Superior temporal gyrus (tissue), 1 donor: Measurements from ENCODE around the gene LRPAP1.
"Not testable (repeated sequence)": the region's sequence is repeated elsewhere in the genome, so short reads cannot be mapped to it uniquely, and the experiment has no call there.

Source experiments
- DNase-seq: peaks from one replicate; pipeline ENCODE4 v3.0.0-alpha.2; 2016; ENCODE audit errors: extremely low spot score

LRPAP1 gene

GRCh38 chr4:3531879-3532750 lies at the start of gene LRPAP1:
Gene LRPAP1, minus strand, starts transcription at chr4:3532422. Its CDS starts 10 bp downstream, at chr4:3532412.
- DNase-seq: peak; percentile 91

- DNase-seq: not testable (repeated sequence)
These were observed 49.3 kb upstream of the LRPAP1 start for GRCh38 chr4:3581334-3582090.

GRCh38 chr4:3580859-3581258 lies 48.6 kb upstream of the LRPAP1 start:
- not testable (repeated sequence) for DNase-seq

- DNase-seq: not testable (repeated sequence)
These were observed 46.4 kb upstream of the LRPAP1 start for GRCh38 chr4:3578527-3579144.

- DNase-seq: not testable (repeated sequence)
These were observed 45.8 kb upstream of the LRPAP1 start for GRCh38 chr4:3578052-3578451.

GRCh38 chr4:3577208-3577892 lies 45.1 kb upstream of the LRPAP1 start:
- not testable (repeated sequence) for DNase-seq

- not testable (repeated sequence) for DNase-seq
These were observed 44.4 kb upstream of the LRPAP1 start for GRCh38 chr4:3576533-3577207.

GRCh38 chr4:3575426-3576369 lies 43.5 kb upstream of the LRPAP1 start:
- not testable (repeated sequence) for DNase-seq

- DNase-seq: not testable (repeated sequence)
These were observed 42.6 kb upstream of the LRPAP1 start for GRCh38 chr4:3574865-3575264.

- not testable (repeated sequence) for DNase-seq
These were observed 42.1 kb upstream of the LRPAP1 start for GRCh38 chr4:3574346-3574745.

- no peak for DNase-seq
These were observed 40.9 kb upstream of the LRPAP1 start for GRCh38 chr4:3573131-3573530.

GRCh38 chr4:3572363-3572762 lies 40.1 kb upstream of the LRPAP1 start:
- DNase-seq: no peak

- no peak for DNase-seq
These were observed 39.7 kb upstream of the LRPAP1 start for GRCh38 chr4:3571921-3572320.

GRCh38 chr4:3570923-3571322 lies 38.7 kb upstream of the LRPAP1 start:
- not testable (repeated sequence) for DNase-seq

GRCh38 chr4:3569611-3570010 lies 37.4 kb upstream of the LRPAP1 start:
- DNase-seq: not testable (repeated sequence)

- not testable (repeated sequence) for DNase-seq
These were observed 34.5 kb upstream of the LRPAP1 start for GRCh38 chr4:3566701-3567100.

GRCh38 chr4:3566301-3566700 lies 34.1 kb upstream of the LRPAP1 start:
- peak; percentile 16 for DNase-seq

- DNase-seq: not testable (repeated sequence)
These were observed 32.7 kb upstream of the LRPAP1 start for GRCh38 chr4:3564948-3565347.

- DNase-seq: no peak
These were observed 31.2 kb upstream of the LRPAP1 start for GRCh38 chr4:3563403-3563802.

- not testable (repeated sequence) for DNase-seq
These were observed 29.9 kb upstream of the LRPAP1 start for GRCh38 chr4:3562127-3562526.
